Naive thymus-derived CD8-positive, alpha-beta T cell (primary cell): ENCODE measurements around the gene BEAN1. TPM values are rescaled to one million over a fixed set of nuclear protein-coding genes. Genes with fewer than 3 reads are reported as not detected.
"Not testable (repeated sequence)": the region's sequence is repeated elsewhere in the genome, so short reads cannot be mapped to it uniquely, and the experiment has no call there.

ENCODE experiments used
- ATAC-seq, 2 donors: fragments of 150-1000 bp; cut with Tn5 transposase in 1 of 2; sonication (Bioruptor Pico), chemical (Tn5 transposase) in 1 of 2; 1 replicate in 1 of 2; 2 replicates in 1 of 2; pipeline ENCODE4 v1.10.0; 2021; ENCODE audit warnings: mild to moderate bottlenecking in 2 of 2, moderate library complexity in 2 of 2
- POLR2A ChIA-PET: fragments of 350-600 bp; sonication (Branson Sonifier 250); formaldehyde crosslinking; loops from one replicate; lab custom pipeline; 2021; ENCODE audit warnings: antibody characterized with exemption; lab: Charles Lee
- DNase-seq, 10 donors: peaks; one replicate each; pipeline versions ENCODE4 v3.0.0 to v3.0.0-alpha.2; 2020 to 2022
- H3K27ac Mint-ChIP-seq, 10 donors: one replicate each; pipeline ENCODE4 v1.8.0; 2020 to 2022; ENCODE audit warnings: mild to moderate bottlenecking in 10 of 10, mixed read lengths in 10 of 10, moderate library complexity in 4 of 10, inconsistent platforms in 1 of 10
- H3K27me3 Mint-ChIP-seq, 5 donors: one replicate each; pipeline ENCODE4 v1.8.0; 2021 to 2022; ENCODE audit warnings: mixed read lengths in 5 of 5
- H3K36me3 Mint-ChIP-seq, 3 donors: one replicate each; pipeline ENCODE4 v1.8.0; 2020 to 2022; ENCODE audit warnings: mixed read lengths in 3 of 3, mild to moderate bottlenecking in 2 of 3, inconsistent platforms in 1 of 3
- H3K4me1 Mint-ChIP-seq, 4 donors: one replicate each; pipeline ENCODE4 v1.8.0; 2021 to 2022; ENCODE audit warnings: mixed read lengths in 4 of 4
- H3K4me3 Mint-ChIP-seq, 10 donors: one replicate each; pipeline ENCODE4 v1.8.0; 2020 to 2022; ENCODE audit warnings: mild to moderate bottlenecking in 10 of 10, mixed read lengths in 10 of 10, moderate library complexity in 6 of 10, inconsistent platforms in 1 of 10
- H3K9me3 Mint-ChIP-seq, 9 donors: one replicate each; pipeline ENCODE4 v1.8.0; 2020 to 2022; ENCODE audit warnings: mixed read lengths in 9 of 9, mild to moderate bottlenecking in 3 of 9, inconsistent platforms in 1 of 9, moderate library complexity in 1 of 9
- polyA plus RNA-seq, 3 donors: library from polyadenylated mRNA; unstranded; fragments of 300-500 nt; fragmentation: Illumina TruSeq; gene quantifications; one replicate each; pipeline ENCODE4 v1.2.3, GENCODE V29; 2021
- total RNA-seq, 8 experiments: library from RNA in 2 of 8; stranded (reverse) in 2 of 8; gene quantifications; one replicate each; pipeline ENCODE4 v1.2.3 and lab custom pipeline; 2021 to 2026

BEAN1 gene
- total and polyA plus RNA-seq, 5 experiments from 2014 or later = not detected

- Mint-ChIP-seq H3K36me3 (no peaks in the 10 kb centered on the region), H3K4me1 (no peaks in the 10 kb centered on the region), H3K4me3 (no peak overlapping the region), H3K9me3 (no peaks in the 10 kb centered on the region), H3K27ac (peak overlapping the region in 1 of 10 donors; percentile 15), H3K27me3 (peaks cover 7 to 41% (median 33%) of the 10 kb centered on the region in 5 donors)
- POLR2A ChIA-PET = no interaction called here
- DNase-seq (no peak), ATAC-seq (no peak)
Measured at GRCh38 chr16:66441586-66442375, 14.7 kb downstream of the BEAN1 start.

GRCh38 chr16:66442502-66443268 is 15.6 kb downstream of the BEAN1 start:
- H3K36me3 Mint-ChIP-seq = no peaks in the 10 kb centered on the region
- peaks cover 7 to 41% (median 33%) of the 10 kb centered on the region in 5 donors for H3K27me3 Mint-ChIP-seq
- POLR2A ChIA-PET = no interaction called here

GRCh38 chr16:66443269-66443652 is 16.2 kb downstream of the BEAN1 start:
- Mint-ChIP-seq H3K36me3 (no peaks in the 10 kb centered on the region), H3K9me3 (no peaks in the 10 kb centered on the region), H3K4me1 (no peaks in the 10 kb centered on the region), H3K27ac (no peak overlapping the region), H3K4me3 (no peak overlapping the region), H3K27me3 (peaks cover 7 to 40% (median 33%) of the 10 kb centered on the region in 5 donors)
- POLR2A ChIA-PET = no interaction called here
- no peak for DNase-seq
- ATAC-seq = no peak

More at GRCh38 chr16:66442502-66443268, 15.6 kb downstream of the BEAN1 start:
- Mint-ChIP-seq H3K4me1 (no peaks in the 10 kb centered on the region), H3K4me3 (no peak overlapping the region), H3K9me3 (no peaks in the 10 kb centered on the region), H3K27ac (no peak overlapping the region)
- ATAC-seq (no peak), DNase-seq (no peak)

GRCh38 chr16:66444049-66444481 is 17.0 kb downstream of the BEAN1 start:
- no peak overlapping the region for H3K4me3 Mint-ChIP-seq
- H3K27me3 Mint-ChIP-seq = peaks cover 7 to 31% (median 26%) of the 10 kb centered on the region in 5 donors
- POLR2A ChIA-PET = interaction anchor here (0.6 kb wide), 1 partner anchor 581 kb away, joined by 3 read pairs; no protein-coding TSS in a partner anchor
- ATAC-seq (no peak), DNase-seq (no peak)
- no peaks in the 10 kb centered on the region for H3K9me3 Mint-ChIP-seq
- no peaks in the 10 kb centered on the region for H3K4me1 Mint-ChIP-seq
- H3K27ac Mint-ChIP-seq = peak overlapping the region in 2 of 10 donors; percentile 3 to 45
- H3K36me3 Mint-ChIP-seq = no peaks in the 10 kb centered on the region

GRCh38 chr16:66446737-66447136 is 19.6 kb downstream of the BEAN1 start:
- DNase-seq (no peak), ATAC-seq (no peak)
- Mint-ChIP-seq H3K9me3 (no peaks in the 10 kb centered on the region), H3K27me3 (peaks cover 5 to 19% (median 10%) of the 10 kb centered on the region in 5 donors), H3K4me3 (no peak overlapping the region), H3K4me1 (no peaks in the 10 kb centered on the region), H3K27ac (peak overlapping the region in 1 of 10 donors; percentile 63), H3K36me3 (no peaks in the 10 kb centered on the region)
- POLR2A ChIA-PET = no interaction called here

- ATAC-seq = no peak
- Mint-ChIP-seq H3K4me3 (no peak overlapping the region), H3K27ac (no peak overlapping the region), H3K4me1 (no peaks in the 10 kb centered on the region), H3K36me3 (no peaks in the 10 kb centered on the region), H3K9me3 (no peaks in the 10 kb centered on the region), H3K27me3 (peaks cover 5 to 19% (median 10%) of the 10 kb centered on the region in 5 donors)
- DNase-seq = no peak
- POLR2A ChIA-PET = no interaction called here
Measured at GRCh38 chr16:66447491-66447890, 20.4 kb downstream of the BEAN1 start.

- Mint-ChIP-seq H3K27ac (no peak overlapping the region), H3K4me1 (peaks cover 0 to 4% (median 0%) of the 10 kb centered on the region in 4 donors), H3K9me3 (no peaks in the 10 kb centered on the region), H3K36me3 (no peaks in the 10 kb centered on the region), H3K27me3 (peaks cover 0 to 2% (median 0%) of the 10 kb centered on the region in 5 donors), H3K4me3 (no peak overlapping the region)
- POLR2A ChIA-PET = no interaction called here
- ATAC-seq (no peak), DNase-seq (no peak)
Measured at GRCh38 chr16:66451548-66451947, 24.5 kb downstream of the BEAN1 start.

GRCh38 chr16:66453230-66453629 is 26.1 kb downstream of the BEAN1 start:
- ATAC-seq, H3K4me3 Mint-ChIP-seq, H3K9me3 Mint-ChIP-seq, H3K27ac Mint-ChIP-seq, H3K4me1 Mint-ChIP-seq, DNase-seq, H3K27me3 Mint-ChIP-seq, H3K36me3 Mint-ChIP-seq: not testable (repeated sequence)
- POLR2A ChIA-PET = interaction anchor here (0.6 kb wide), 1 partner anchor 52 kb away, joined by 5 read pairs; no protein-coding TSS in a partner anchor

- Mint-ChIP-seq H3K36me3 (no peaks in the 10 kb centered on the region), H3K27ac (no peak overlapping the region), H3K27me3 (peaks cover 2 to 13% (median 8%) of the 10 kb centered on the region in 5 donors), H3K9me3 (no peaks in the 10 kb centered on the region), H3K4me3 (no peak overlapping the region), H3K4me1 (peaks cover 0 to 4% (median 0%) of the 10 kb centered on the region in 4 donors)
- ATAC-seq (no peak), DNase-seq (no peak)
- POLR2A ChIA-PET = no interaction called here
Measured at GRCh38 chr16:66454751-66455150, 27.7 kb downstream of the BEAN1 start.

GRCh38 chr16:66455970-66456369 is 28.9 kb downstream of the BEAN1 start:
- POLR2A ChIA-PET = no interaction called here

GRCh38 chr16:66457888-66458287 is 30.8 kb downstream of the BEAN1 start:
- Mint-ChIP-seq H3K27ac (peak overlapping the region in 1 of 10 donors; percentile 67), H3K36me3 (peaks cover 0 to 1% (median 0%) of the 10 kb centered on the region in 3 donors), H3K27me3 (peaks cover 3 to 44% (median 16%) of the 10 kb centered on the region in 5 donors), H3K4me1 (peaks cover 0 to 4% (median 1%) of the 10 kb centered on the region in 4 donors), H3K4me3 (no peak overlapping the region), H3K9me3 (no peaks in the 10 kb centered on the region)
- POLR2A ChIA-PET = no interaction called here
- ATAC-seq (no peak), DNase-seq (no peak)

More at GRCh38 chr16:66455970-66456369, 28.9 kb downstream of the BEAN1 start:
- Mint-ChIP-seq H3K4me1 (peaks cover 0 to 4% (median 0%) of the 10 kb centered on the region in 4 donors), H3K36me3 (no peaks in the 10 kb centered on the region), H3K4me3 (no peak overlapping the region), H3K9me3 (no peaks in the 10 kb centered on the region), H3K27ac (no peak overlapping the region), H3K27me3 (peaks cover 3 to 26% (median 12%) of the 10 kb centered on the region in 5 donors)
- no peak for ATAC-seq
- DNase-seq = no peak

GRCh38 chr16:66458292-66458691 is 31.2 kb downstream of the BEAN1 start:
- H3K9me3 Mint-ChIP-seq = no peaks in the 10 kb centered on the region
- DNase-seq = no peak
- peaks cover 0 to 1% (median 0%) of the 10 kb centered on the region in 3 donors for H3K36me3 Mint-ChIP-seq
- peaks cover 0 to 4% (median 1%) of the 10 kb centered on the region in 4 donors for H3K4me1 Mint-ChIP-seq
- no peak overlapping the region for H3K4me3 Mint-ChIP-seq
- POLR2A ChIA-PET = no interaction called here
- H3K27ac Mint-ChIP-seq = no peak overlapping the region
- ATAC-seq = no peak
- H3K27me3 Mint-ChIP-seq = peaks cover 3 to 44% (median 18%) of the 10 kb centered on the region in 5 donors

GRCh38 chr16:66458853-66459252 is 31.8 kb downstream of the BEAN1 start:
- no peak for ATAC-seq
- H3K27me3 Mint-ChIP-seq = peaks cover 3 to 44% (median 22%) of the 10 kb centered on the region in 5 donors
- H3K27ac Mint-ChIP-seq = peak overlapping the region in 2 of 10 donors; percentile 20 to 85
- POLR2A ChIA-PET = no interaction called here
- no peak overlapping the region for H3K4me3 Mint-ChIP-seq
- no peak for DNase-seq
- H3K9me3 Mint-ChIP-seq = no peaks in the 10 kb centered on the region
- H3K36me3 Mint-ChIP-seq = peaks cover 0 to 1% (median 0%) of the 10 kb centered on the region in 3 donors
- peaks cover under 1 to 6% (median 2%) of the 10 kb centered on the region in 4 donors for H3K4me1 Mint-ChIP-seq
